Measurements from ENCODE around the gene KIF21B. TPM values are rescaled to one million over a fixed set of nuclear protein-coding genes. Genes with fewer than 3 reads are reported as not detected.

KIF21B gene
- total and polyA plus RNA-seq, 9 of the 15 experiments (the other 6 are each of a cell fraction or from before 2014, with no cell fraction given), result 0.46 to 13.4 (median 5.9) TPM

GRCh38 chr1:201020721-201021629 is 2.5 kb downstream of the KIF21B start:
- Histone ChIP-seq H3K4me3 (no peak overlapping the region), H3K4me2 (ENCODE audit: insufficient read depth, low read length) (0 out of 2 replicates have a peak overlapping the region, but pooled peaks have one; percentile 83), H3K27me3 (ENCODE audit: control insufficient read depth in 2 of 2, insufficient read depth in 2 of 2, low read length in 2 of 2) (no peaks in the 10 kb centered on the region; a peak in 1 of 5 replicates), H3K27ac (ENCODE audit: extremely low read depth, low read depth, low read length) (peak overlapping the region; percentile 91), H2AFZ (ENCODE audit: low read depth, low read length) (0 out of 2 replicates have a peak overlapping the region, but pooled peaks have one; percentile 6), H3K36me3 (ENCODE audit: control insufficient read depth, insufficient read depth, low read length) (no peaks in the 10 kb centered on the region), H4K20me1 (replicated peaks; ENCODE audit: control insufficient read depth, insufficient read depth, low read length) (no peaks in the 10 kb centered on the region; the same call in 1 of the 2 replicates), H3K9me1 (ENCODE audit: control insufficient read depth, insufficient read depth, low read length) (peaks cover 4% of the 10 kb centered on the region), H3K4me1 (replicated peaks in 1 of 2; ENCODE audit: control insufficient read depth in 2 of 2, insufficient read depth in 2 of 2, low read length in 2 of 2) (peaks cover 70 to 86% of the 10 kb centered on the region in 2 experiments), H3K9me3 (replicated peaks; ENCODE audit: control insufficient read depth, insufficient read depth, low read depth, low read length) (no peaks in the 10 kb centered on the region), H3K79me2 (ENCODE audit: control insufficient read depth, insufficient read depth, low read length) (peaks cover 15% of the 10 kb centered on the region), H3K9ac (ENCODE audit: insufficient read depth in 1 of 2, low read depth in 2 of 2, low read length in 2 of 2) (peak overlapping the region; percentile 39 to 61; a peak in 3 of 4 replicates)
- in situ Hi-C loops (cut with MboI) (no loop called here), intact Hi-C loops (cut with micrococcal nuclease) (loop anchor here (5.0 kb wide), 1 partner anchor 399 kb away; the partner anchor contains the start of gene KIF14)
- WGBS (ENCODE audit: insufficient coverage, low coverage, missing lambda C conversion rate), result 39% methylated on average over 6 of the region's 11 CpGs
- DNase-seq (ENCODE audit: extremely low read depth in 1 of 4, low spot score in 3 of 4) (peak; percentile 74 to 78 (median 76)), FAIRE-seq (no peak), ATAC-seq (peak; percentile 58)
- ChIA-PET CTCF (ENCODE audit: low intra/inter-chr PET ratio) (no interaction called here), POLR2A (interaction anchor here (0.6 to 1.4 kb wide), 8 partner anchors 10 to 463 kb away, joined by 3 to 8 read pairs (median 4); partner anchors contain the start of gene KIF14)
- no TSS peak for BruUV-seq (replicated peaks)
- TF ChIP-seq PHF21A (IDR thresholded peaks at IDR 0.05; ENCODE audit: borderline replicate concordance, low read depth), result no peak
- TF ChIP-seq EGR1 (conservative IDR thresholded peaks at IDR 0.05), result peak; percentile 72
- TF ChIP-seq OTX1 (CRISPR knock-in tag; IDR thresholded peaks at IDR 0.05), result 0 out of 2 replicates have a peak, but pooled peaks have one; percentile 39
- TF ChIP-seq ZNF449 (CRISPR knock-in tag; IDR thresholded peaks at IDR 0.05), result no peak
- 0 out of 2 replicates have a peak, but pooled peaks have one; percentile 12 for TF ChIP-seq CHD2 (IDR thresholded peaks at IDR 0.05; ENCODE audit: low read depth, low read length)
- peak; percentile 37; the same call in 1 of the 2 replicates for TF ChIP-seq KLF16 (IDR thresholded peaks at IDR 0.05)
- TF ChIP-seq HBP1 (CRISPR knock-in tag; IDR thresholded peaks at IDR 0.05), result 0 out of 2 replicates have a peak, but pooled peaks have one; percentile 30
- peak; percentile 54; the same call in 1 of the 2 replicates for TF ChIP-seq SMAD4 (CRISPR knock-in tag; conservative IDR thresholded peaks at IDR 0.05)
- TF ChIP-seq MYC (IDR thresholded peaks at IDR 0.05; ENCODE audit: low read depth, low read length), result 0 out of 2 replicates have a peak, but pooled peaks have one; percentile 12
- no peak for TF ChIP-seq MYC (CRISPR knock-in tag; IDR thresholded peaks at IDR 0.05; ENCODE audit: borderline replicate concordance, low read depth)
- TF ChIP-seq KDM1A (IDR thresholded peaks at IDR 0.05), result peak; percentile 47 to 76; a peak in 3 of 4 replicates
- 0 out of 2 replicates have a peak, but pooled peaks have one; percentile 35 for TF ChIP-seq ZBTB7A (IDR thresholded peaks at IDR 0.05; ENCODE audit: borderline replicate concordance, control insufficient read depth, low read depth, low read length)
- peak; percentile 57 for TF ChIP-seq ZFX (CRISPR knock-in tag; IDR thresholded peaks at IDR 0.05)
- TF ChIP-seq PHB2 (IDR thresholded peaks at IDR 0.05; ENCODE audit: low read depth), result no peak
- peak in 1 of 2 experiments; percentile 45; a peak in 1 of 4 replicates for TF ChIP-seq MLLT1 (IDR thresholded peaks at IDR 0.05)
- TF ChIP-seq ARID1B (IDR thresholded peaks at IDR 0.05), result 0 out of 2 replicates have a peak, but pooled peaks have one; percentile 22
- TF ChIP-seq SREBF2 (CRISPR knock-in tag; IDR thresholded peaks at IDR 0.05), result 0 out of 2 replicates have a peak, but pooled peaks have one; percentile 56
- TF ChIP-seq BCOR (IDR thresholded peaks at IDR 0.05), result peak; percentile 74; the same call in 1 of the 2 replicates
